Activated CD8-positive, alpha-beta memory T cell treated with anti-CD3 and anti-CD28 coated beads, Interleukin-2, amount 50 U/mL, for 4 hours (primary cell): Measurements from ENCODE around the gene PAXX.

Experiments
- DNase-seq: peaks from one replicate; pipeline ENCODE4 v3.0.0-alpha.2; 2020

PAXX gene

GRCh38 chr9:136991993-136992818 lies at the start of gene PAXX:
PAXX (plus strand) TSS chr9:136992422; CDS start chr9:136992444, 22 bp downstream.
- DNase-seq = peak; percentile 94

GRCh38 chr9:136942881-136943230 lies 49.4 kb upstream of the PAXX start:
- no peak for DNase-seq

- DNase-seq = peak; percentile 19
Measured at GRCh38 chr9:136943291-136944211, 48.7 kb upstream of the PAXX start.

- DNase-seq = no peak
Measured at GRCh38 chr9:136944212-136944518, 48.1 kb upstream of the PAXX start.

GRCh38 chr9:136944519-136945332 lies 47.5 kb upstream of the PAXX start, which contains the start of the genes C8G and FBXW5:
C8G (plus strand) TSS chr9:136945243; CDS start chr9:136945321, 78 bp downstream.
FBXW5 (minus strand) TSS chr9:136944738; CDS start chr9:136944083, 655 bp downstream.
- peak; percentile 93 for DNase-seq

- no peak for DNase-seq
Measured at GRCh38 chr9:136945333-136946227, 46.6 kb upstream of the PAXX start.

- no peak for DNase-seq
Measured at GRCh38 chr9:136946228-136947027, 45.8 kb upstream of the PAXX start.

- DNase-seq = no peak
Measured at GRCh38 chr9:136947028-136947891, 45.0 kb upstream of the PAXX start.

GRCh38 chr9:136947955-136948510 lies 44.2 kb upstream of the PAXX start:
- DNase-seq = no peak

- no peak for DNase-seq
Measured at GRCh38 chr9:136949239-136949816, 42.9 kb upstream of the PAXX start.

GRCh38 chr9:136949817-136950655 lies 42.2 kb upstream of the PAXX start:
- peak; percentile 97 for DNase-seq

- no peak for DNase-seq
Measured at GRCh38 chr9:136950656-136951276, 41.5 kb upstream of the PAXX start.

- no peak for DNase-seq
Measured at GRCh38 chr9:136951541-136952320, 40.5 kb upstream of the PAXX start, which contains the start of gene LCN12. LCN12 (plus strand) TSS chr9:136952273; CDS start chr9:136952328, 55 bp downstream.

- no peak for DNase-seq
Measured at GRCh38 chr9:136952321-136952850, 39.8 kb upstream of the PAXX start.

- no peak for DNase-seq
Measured at GRCh38 chr9:136952876-136953770, 39.1 kb upstream of the PAXX start.
